GM21723 (cell line): ENCODE measurements around the gene MID1IP1.

Experiments
- ATAC-seq: cut with Tn5 transposase; IDR thresholded peaks from one replicate; pipeline ENCODE4 v1.9.1; 2021; ENCODE audit warnings: mild to moderate bottlenecking, moderate library complexity; ENCODE audit not compliant: unreplicated experiment

MID1IP1 gene

GRCh38 chrX:38800981-38801845, at the start of gene MID1IP1:
Gene MID1IP1 (plus strand): TSS chrX:38801459. CDS start chrX:38804947, 3,488 bp downstream.
- no peak for ATAC-seq

- no peak for ATAC-seq
Measured at GRCh38 chrX:38754102-38754790, 47.0 kb upstream of the MID1IP1 start.

GRCh38 chrX:38754818-38755718, 46.2 kb upstream of the MID1IP1 start:
- ATAC-seq = no peak

- no peak for ATAC-seq
Measured at GRCh38 chrX:38760883-38761282, 40.4 kb upstream of the MID1IP1 start.

GRCh38 chrX:38768079-38768478, 33.2 kb upstream of the MID1IP1 start:
- no peak for ATAC-seq

GRCh38 chrX:38770152-38770551, 31.1 kb upstream of the MID1IP1 start:
- ATAC-seq = no peak

GRCh38 chrX:38774249-38774648, 27.0 kb upstream of the MID1IP1 start:
- no peak for ATAC-seq

GRCh38 chrX:38796946-38797345, 4.3 kb upstream of the MID1IP1 start:
- no peak for ATAC-seq

- ATAC-seq = no peak
Measured at GRCh38 chrX:38798956-38799355, 2.3 kb upstream of the MID1IP1 start.

- ATAC-seq = no peak
Measured at GRCh38 chrX:38799995-38800580, 1.2 kb upstream of the MID1IP1 start.

GRCh38 chrX:38803243-38803587, 2.0 kb downstream of the MID1IP1 start:
- ATAC-seq = no peak

- peak; percentile 65 for ATAC-seq
Measured at GRCh38 chrX:38803588-38804431, 2.6 kb downstream of the MID1IP1 start.

GRCh38 chrX:38804432-38804681, 3.1 kb downstream of the MID1IP1 start:
- ATAC-seq = peak; percentile 9

GRCh38 chrX:38804682-38805431, 3.6 kb downstream of the MID1IP1 start:
- ATAC-seq = peak; percentile 11

GRCh38 chrX:38805432-38806389, 4.5 kb downstream of the MID1IP1 start:
- ATAC-seq = peak; percentile 48

GRCh38 chrX:38806875-38807621, 5.8 kb downstream of the MID1IP1 start:
- ATAC-seq = no peak

- ATAC-seq = no peak
Measured at GRCh38 chrX:38807873-38808272, 6.6 kb downstream of the MID1IP1 start.
